ENCODE data around the gene RFTN1.

The RFTN1 gene

DNA sequence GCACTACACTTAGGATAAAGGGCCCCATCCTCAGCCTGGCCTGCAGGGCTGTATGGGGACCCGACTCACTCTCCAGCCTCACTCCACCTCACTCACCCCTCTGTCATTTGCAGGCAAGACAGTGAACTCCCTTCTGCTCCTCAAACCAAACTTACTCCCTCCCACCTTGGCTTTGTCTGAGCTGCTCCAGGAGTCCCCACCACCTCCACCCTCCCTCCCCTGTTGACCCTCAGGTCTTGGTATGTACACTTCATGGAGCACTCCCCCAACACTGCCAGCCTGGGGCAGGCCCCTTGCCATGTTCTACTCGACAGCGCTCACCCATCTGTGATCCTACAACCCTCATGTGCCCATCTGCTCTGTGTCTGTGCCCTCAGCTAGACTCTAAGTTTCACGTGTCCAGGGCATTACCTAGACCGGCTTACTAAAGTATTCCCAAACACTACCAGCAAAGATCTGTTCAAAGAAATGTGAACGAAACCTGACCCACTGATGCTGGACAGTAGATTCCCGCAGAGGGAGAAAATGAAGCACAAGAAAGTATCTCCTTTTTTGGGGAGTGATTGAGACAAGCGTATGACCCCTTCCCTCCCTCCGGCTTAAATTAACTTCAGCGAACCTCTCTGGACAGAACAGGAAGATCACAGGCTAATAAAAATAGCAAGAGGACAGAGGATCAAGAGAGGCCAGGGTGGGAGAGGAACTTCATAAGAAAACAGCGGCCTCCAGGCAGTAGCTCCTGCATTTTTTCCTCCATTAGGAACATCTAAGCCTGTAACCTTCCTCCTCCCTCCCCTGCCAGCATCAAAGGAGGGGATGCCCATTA is 113.2 kb downstream of the RFTN1 start:
- no peak for DNase-seq

GRCh38 chr3:16399473-16399872 is 114.0 kb downstream of the RFTN1 start:
- DNase-seq = no peak

DNA sequence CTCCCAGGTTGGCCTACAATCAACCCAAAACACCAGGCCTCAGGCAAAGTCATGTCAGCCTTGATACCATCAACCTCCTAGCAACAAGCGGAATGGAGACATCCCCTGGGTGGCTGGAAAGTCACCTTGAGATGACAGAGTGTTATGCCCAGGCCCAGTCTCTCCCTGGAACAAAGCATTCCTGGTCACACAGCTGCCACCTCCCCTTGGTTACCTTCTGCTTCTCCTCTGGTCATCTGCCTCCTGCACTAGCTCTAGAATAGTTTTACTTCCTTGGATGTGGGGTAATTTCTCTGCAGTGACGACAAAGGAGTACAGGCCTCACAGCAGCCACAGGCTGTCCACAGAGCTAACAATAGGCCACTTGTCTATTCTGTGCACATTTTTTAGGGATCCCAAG is 114.9 kb downstream of the RFTN1 start:
- DNase-seq = no peak

DNA sequence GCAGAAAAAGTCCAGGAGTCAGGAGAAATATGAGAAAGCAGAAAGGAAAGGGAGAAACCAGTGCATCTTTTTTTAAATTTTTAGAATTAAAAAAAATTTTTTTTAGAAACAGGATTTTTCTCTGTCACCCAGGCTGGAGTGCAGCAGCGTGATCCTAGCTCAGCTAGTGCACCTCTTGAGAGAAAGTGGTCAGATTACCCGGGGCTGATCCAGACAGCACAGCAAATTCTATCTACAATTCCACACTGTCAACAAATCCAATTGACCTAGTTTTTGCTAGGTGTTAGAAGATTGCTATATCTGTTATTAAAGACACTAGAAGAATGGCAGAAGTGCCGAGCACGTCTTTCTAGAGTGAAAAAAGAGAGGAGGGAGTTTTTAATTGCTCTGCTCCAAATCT is 117.3 kb downstream of the RFTN1 start:
- DNase-seq = no peak

- no peak for DNase-seq
Measured at GRCh38 chr3:16395212-16395611, 118.3 kb downstream of the RFTN1 start.

- DNase-seq = no peak
Measured at GRCh38 chr3:16394639-16395038, 118.9 kb downstream of the RFTN1 start.

- no peak for DNase-seq
Measured at GRCh38 chr3:16392717-16393116, 120.8 kb downstream of the RFTN1 start.

DNA sequence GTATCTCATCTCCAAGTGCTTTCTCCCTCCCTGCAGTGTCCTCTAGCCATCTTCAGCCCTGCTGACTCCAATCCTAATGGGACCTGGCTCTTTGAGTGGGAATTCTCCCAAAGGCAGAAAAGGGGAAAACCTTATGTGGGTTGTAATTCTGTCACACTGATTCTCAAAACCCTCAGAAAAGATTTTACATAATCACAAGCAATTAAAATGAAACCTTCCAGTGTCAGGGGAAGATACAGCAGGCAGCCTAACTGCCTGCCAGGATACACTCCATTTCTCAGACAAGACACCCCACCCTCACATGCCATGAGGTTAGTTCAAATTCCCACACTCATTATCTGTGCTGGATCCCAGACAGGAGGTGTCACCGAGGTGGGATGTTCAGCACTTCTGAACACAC is 121.4 kb downstream of the RFTN1 start:
- no peak for DNase-seq

GRCh38 chr3:16390581-16390980 is 122.9 kb downstream of the RFTN1 start:
- no peak for DNase-seq

DNA sequence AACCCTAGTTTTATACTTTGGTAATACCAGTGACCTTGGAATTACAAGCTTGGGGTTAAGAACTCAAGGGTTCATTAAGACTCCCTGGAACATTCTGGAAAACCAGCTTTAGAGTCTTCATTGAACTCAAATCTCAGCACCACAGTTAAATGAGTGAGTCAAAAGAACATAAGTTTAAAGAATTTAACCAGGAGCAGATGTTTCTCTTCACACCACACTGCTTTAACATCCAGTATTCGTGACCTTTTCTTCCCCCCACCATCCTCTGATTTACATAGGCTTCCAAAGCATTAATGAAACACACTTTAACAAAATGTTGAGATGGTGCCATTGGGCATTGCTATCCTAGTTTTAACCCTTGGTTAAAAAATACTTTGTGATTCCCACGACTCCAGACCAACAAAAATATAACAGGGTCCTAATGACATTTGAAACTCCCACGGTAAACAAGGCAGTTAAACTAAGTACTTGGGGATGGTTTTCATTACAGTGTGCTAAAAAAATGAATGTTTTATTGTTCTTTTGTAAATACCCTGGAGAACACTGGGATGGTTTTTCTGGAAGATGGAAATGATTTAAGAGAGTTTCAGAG is 124.6 kb downstream of the RFTN1 start:
- no peak for DNase-seq

DNA sequence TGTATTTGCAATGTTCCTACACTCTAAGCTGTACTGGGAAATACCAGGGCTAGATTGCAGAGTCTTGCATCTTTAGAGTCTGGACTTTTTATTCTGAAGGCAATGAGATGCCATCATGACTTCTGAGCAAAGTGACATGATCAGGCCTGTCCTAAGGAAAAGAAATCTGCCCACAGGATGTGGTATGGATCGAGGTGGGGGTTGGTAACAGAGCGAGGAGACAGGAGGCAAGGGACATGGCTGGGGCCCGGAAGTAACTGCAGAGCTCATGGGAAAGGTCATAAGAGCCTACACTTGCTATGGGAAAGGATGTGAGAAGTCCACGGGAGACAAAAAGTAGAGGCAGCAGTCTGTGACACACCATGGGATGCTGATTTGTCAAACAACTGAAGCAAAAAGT is 126.9 kb downstream of the RFTN1 start:
- DNase-seq = no peak

GRCh38 chr3:16385151-16385550 is 128.3 kb downstream of the RFTN1 start:
- no peak for DNase-seq

- no peak for DNase-seq
Measured at GRCh38 chr3:16383864-16384263, 129.6 kb downstream of the RFTN1 start.

GRCh38 chr3:16382845-16383244 is 130.7 kb downstream of the RFTN1 start:
- no peak for DNase-seq

GRCh38 chr3:16381426-16381825 is 132.1 kb downstream of the RFTN1 start:
- DNase-seq = no peak

- no peak for DNase-seq
Measured at GRCh38 chr3:16380421-16380820, 133.1 kb downstream of the RFTN1 start.

DNA sequence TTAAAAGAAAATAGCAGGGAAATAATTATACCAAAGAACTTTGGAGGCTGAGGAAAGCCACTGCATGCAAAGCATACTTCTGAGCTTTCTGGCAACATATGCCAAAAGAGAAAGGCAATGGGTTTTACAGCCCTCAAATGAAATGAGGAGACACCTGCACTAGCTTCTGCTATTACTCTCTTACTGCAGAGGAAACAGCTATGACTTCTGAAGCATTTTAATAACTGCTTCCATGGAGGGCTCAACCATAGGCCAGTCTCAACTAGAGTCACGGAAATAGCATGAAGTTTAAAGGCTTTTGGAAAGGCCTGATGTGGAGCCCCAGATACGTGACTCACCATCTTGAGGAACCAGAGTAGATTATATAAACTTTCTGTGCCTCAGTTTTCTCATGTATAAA is 133.7 kb downstream of the RFTN1 start:
- no peak for DNase-seq

DNA sequence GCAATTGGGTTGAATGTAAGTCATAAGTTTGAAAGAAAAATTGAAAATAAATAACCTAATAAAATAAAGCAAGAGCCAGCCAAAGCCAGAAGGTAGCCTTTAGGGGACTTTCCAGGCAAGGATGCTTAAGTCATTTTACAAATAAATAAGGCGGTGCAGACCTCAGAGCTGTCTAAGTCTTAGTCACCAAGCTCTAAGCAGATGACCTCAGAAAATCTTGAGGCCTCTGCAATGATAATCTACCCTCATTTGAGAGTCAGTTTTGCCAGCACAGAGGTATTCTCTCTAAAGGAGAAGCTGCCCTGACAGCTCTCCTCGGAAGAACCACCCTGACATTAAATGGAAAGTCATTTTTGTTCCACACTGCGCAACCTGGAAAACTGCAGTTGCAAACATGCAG is 134.6 kb downstream of the RFTN1 start:
- no peak for DNase-seq

- no peak for DNase-seq
Measured at GRCh38 chr3:16378415-16378814, 135.1 kb downstream of the RFTN1 start.

- DNase-seq = no peak
Measured at GRCh38 chr3:16377847-16378302, 135.6 kb downstream of the RFTN1 start.

GRCh38 chr3:16377196-16377595 is 136.3 kb downstream of the RFTN1 start:
- DNase-seq = no peak

DNA sequence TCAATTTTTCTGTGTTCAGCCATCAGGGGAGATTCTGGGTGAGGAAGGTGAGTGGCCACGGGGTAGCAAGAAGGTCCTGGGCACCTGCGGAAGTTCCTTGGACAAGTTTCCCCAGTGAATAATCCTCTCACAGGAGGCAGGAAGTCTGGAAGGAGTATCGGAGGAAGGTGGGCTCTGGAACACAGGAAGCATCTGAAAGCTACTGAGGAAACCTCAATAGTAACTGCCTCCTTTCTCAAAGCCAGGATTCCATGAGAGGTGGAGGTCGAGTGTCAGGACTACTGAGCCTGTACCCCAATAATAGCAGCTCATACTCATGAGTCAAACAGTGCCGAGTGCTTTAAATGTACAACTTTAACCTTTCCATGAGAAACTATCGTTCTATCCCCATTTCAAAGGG is 137.6 kb downstream of the RFTN1 start:
- no peak for DNase-seq

DNA sequence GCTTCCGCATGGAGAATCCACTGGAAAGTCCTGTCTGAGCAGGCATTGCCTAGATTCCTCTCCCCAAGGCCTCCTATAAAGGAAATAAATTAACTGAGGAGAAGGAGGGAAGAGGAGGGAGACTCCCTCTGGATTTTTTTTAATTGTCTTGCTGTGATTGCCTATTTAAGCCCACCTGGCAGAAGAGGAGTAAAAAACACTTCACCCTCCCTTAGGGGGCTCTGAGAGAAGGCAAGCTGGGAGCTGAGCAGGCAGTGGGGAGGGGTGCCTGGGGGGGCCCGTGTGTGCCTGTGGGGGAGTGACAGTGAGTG is 138.6 kb downstream of the RFTN1 start:
- no peak for DNase-seq

- peak in 1 of 2 donors; percentile 38 for DNase-seq
Measured at GRCh38 chr3:16374047-16374934, 139.2 kb downstream of the RFTN1 start.
